GM12875 (cell line): Measurements from ENCODE around the gene FAM181B.

Experiments
- H3K4me3 ChIP-seq: one replicate; pipeline ENCODE4 v1.5.1; 2011; ENCODE audit warnings: low read depth, low read length, control low read depth
- CTCF ChIP-seq: IDR thresholded peaks from 2 replicates; pipeline ENCODE4 v1.5.1; 2011; ENCODE audit warnings: low read depth, mild to moderate bottlenecking, control low read depth, inconsistent platforms, low read length, moderate library complexity, borderline replicate concordance; ENCODE audit not compliant: insufficient read depth

The FAM181B gene

DNA sequence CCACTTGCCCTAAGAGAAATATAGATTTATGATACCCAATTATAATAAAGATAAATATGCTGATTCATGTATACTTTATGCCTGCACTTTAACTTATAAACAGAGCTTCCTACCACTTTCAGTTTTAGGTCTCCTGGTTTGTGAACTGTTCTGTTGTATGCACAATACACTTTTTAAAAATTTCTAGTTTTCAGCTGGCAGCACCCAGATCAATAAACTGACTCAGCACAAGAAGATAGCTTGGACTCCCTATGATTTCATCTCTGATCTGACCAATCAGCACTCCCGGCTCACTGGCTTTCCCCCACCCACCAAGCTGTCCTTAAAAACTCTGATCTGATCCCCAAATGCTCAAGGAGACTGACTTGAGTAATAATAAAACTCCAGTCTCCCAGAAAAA lies 33.5 kb upstream of the FAM181B start:
- H3K4me3 ChIP-seq: no peak overlapping the region
- no peak for TF ChIP-seq CTCF

- no peak for TF ChIP-seq CTCF
- H3K4me3 ChIP-seq: no peak overlapping the region
Measured at GRCh38 chr11:82765466-82766034, 31.9 kb upstream of the FAM181B start.

GRCh38 chr11:82763167-82763566 lies 29.5 kb upstream of the FAM181B start:
- TF ChIP-seq CTCF: no peak

GRCh38 chr11:82759649-82760048 lies 26.0 kb upstream of the FAM181B start:
- no peak overlapping the region for H3K4me3 ChIP-seq
- no peak for TF ChIP-seq CTCF

More at GRCh38 chr11:82763167-82763566, 29.5 kb upstream of the FAM181B start:
- no peak overlapping the region for H3K4me3 ChIP-seq

GRCh38 chr11:82757660-82758357 lies 24.1 kb upstream of the FAM181B start:
- no peak for TF ChIP-seq CTCF
- H3K4me3 ChIP-seq: no peak overlapping the region

- no peak overlapping the region for H3K4me3 ChIP-seq
- TF ChIP-seq CTCF: no peak
Measured at GRCh38 chr11:82756765-82757639, 23.3 kb upstream of the FAM181B start.
